Gastrocnemius medialis (tissue), 4 donors: ENCODE results near the gene TSPAN7.

ENCODE experiments used
- CTCF ChIP-seq, 5 experiments: fragments of 450-650 bp in 3 of 5; fragments of 200-600 bp in 2 of 5; sonication (generic) in 2 of 5; IDR thresholded peaks in 4 of 5; conservative IDR thresholded peaks in 1 of 5; 1 replicate in 4 of 5; 2 replicates in 1 of 5; pipeline ENCODE4 v1.5.1; 2016 to 2019; ENCODE audit warnings: antibody characterized with exemption in 5 of 5, mild to moderate bottlenecking in 3 of 5, moderate library complexity in 3 of 5
- POLR2A ChIP-seq, 2 donors: fragments of 450-650 bp; IDR thresholded peaks; one replicate each; pipeline ENCODE4 v1.6.1; 2017; ENCODE audit warnings: antibody characterized with exemption in 2 of 2, mild to moderate bottlenecking in 2 of 2, moderate library complexity in 2 of 2

- no peak for TF ChIP-seq CTCF (IDR thresholded peaks at IDR 0.05 in 4 of 5, conservative IDR thresholded peaks at IDR 0.05 in 1 of 5)
- no peak for TF ChIP-seq POLR2A (IDR thresholded peaks at IDR 0.05)
These were observed 108.1 kb downstream of the TSPAN7 start for GRCh38 chrX:38669428-38669827.
